ENCODE results near the gene TIMM44.
A peak's percentile ranks its signal among the peaks of the same experiment; 100 is the strongest.
"Not testable (repeated sequence)": the region's sequence is repeated elsewhere in the genome, so short reads cannot be mapped to it uniquely, and the experiment has no call there.

The TIMM44 gene

GRCh38 chr19:7955696-7956095 lies 12.2 kb upstream of the TIMM44 start:
- intact Hi-C loops (cut with DNase I) = no loop called here

GRCh38 chr19:7953576-7953975 lies 10.1 kb upstream of the TIMM44 start:
- intact Hi-C loops (cut with DNase I) = no loop called here
- DNase-seq = no peak

More at GRCh38 chr19:7955696-7956095, 12.2 kb upstream of the TIMM44 start:
- DNase-seq = peak in 1 of 10 donors; percentile 53

- intact Hi-C loops (cut with DNase I) = no loop called here
- DNase-seq = no peak
Observed at GRCh38 chr19:7953060-7953459, 9.6 kb upstream of the TIMM44 start.

GRCh38 chr19:7947939-7948338 lies 4.5 kb upstream of the TIMM44 start:
- intact Hi-C loops (cut with DNase I) = loop anchor here (10.0 kb wide), 1 partner anchor 207 kb away; no protein-coding TSS in a partner anchor
- DNase-seq = peak in 1 of 10 donors; percentile 5

- intact Hi-C loops (cut with DNase I) = loop anchor here (5.0 to 10.0 kb wide), 2 partner anchors 211 to 308 kb away; no protein-coding TSS in a partner anchor
- peak; percentile 71 to 97 (median 85) for DNase-seq
Observed at GRCh38 chr19:7944177-7944761, 803 bp upstream of the TIMM44 start.

DNA sequence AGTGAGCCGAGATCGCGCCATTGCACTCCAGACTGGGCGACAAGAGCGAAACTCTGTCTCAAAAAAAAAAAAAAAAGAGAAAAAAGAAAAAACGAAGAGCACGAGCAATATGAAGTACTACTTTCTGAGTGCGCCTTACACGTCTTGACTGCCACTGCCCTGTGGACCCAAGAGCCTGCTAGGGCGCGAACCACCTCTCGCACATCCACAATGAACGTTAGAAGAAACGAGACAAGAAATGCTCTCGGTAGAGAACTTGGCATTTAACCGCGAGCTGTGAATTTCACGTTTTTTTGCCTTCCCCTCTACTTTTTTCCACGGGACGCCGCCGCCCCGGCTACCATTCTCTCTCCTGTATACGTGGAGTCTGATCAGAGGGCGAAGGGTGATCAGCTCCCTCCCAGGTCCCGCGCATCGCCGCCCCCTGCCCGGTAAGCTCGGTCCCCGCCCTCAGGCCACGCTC lies 454 bp downstream of the TIMM44 start:
- intact Hi-C loops (cut with DNase I) = loop anchor here (1.0 to 10.0 kb wide), 3 partner anchors 62 to 309 kb away; partner anchors contain the start of gene ELAVL1
- DNase-seq = peak in 1 of 10 donors; percentile 62

GRCh38 chr19:7941895-7942596 lies 1.4 kb downstream of the TIMM44 start:
- intact Hi-C loops (cut with DNase I) = loop anchor here (5.0 to 10.0 kb wide), 2 partner anchors 213 to 310 kb away; no protein-coding TSS in a partner anchor
- DNase-seq = peak in 1 of 10 donors; percentile 33

DNA sequence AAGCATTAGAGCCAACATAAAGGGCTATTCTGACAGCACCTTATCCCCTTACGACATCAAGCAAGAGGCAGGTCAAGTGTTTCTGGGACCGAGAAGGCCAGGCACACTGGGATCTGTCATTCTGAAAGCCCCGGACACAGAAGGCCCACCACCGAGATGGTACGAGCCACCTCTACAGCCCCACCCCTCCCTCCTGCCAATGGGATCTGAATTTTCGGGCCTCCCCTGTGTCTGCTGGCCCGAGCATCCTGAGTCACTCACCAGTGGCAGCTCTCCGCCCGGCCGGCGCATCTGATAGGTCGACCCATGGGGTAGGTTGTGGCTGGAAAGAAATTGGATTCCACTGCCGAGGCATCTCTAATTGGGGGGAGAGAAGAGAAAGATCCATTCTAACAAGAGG lies 2.6 kb downstream of the TIMM44 start:
- peak in 1 of 10 donors; percentile 76 for DNase-seq
- intact Hi-C loops (cut with DNase I) = loop anchor here (5.0 to 10.0 kb wide), 2 partner anchors 214 to 311 kb away; no protein-coding TSS in a partner anchor

GRCh38 chr19:7934766-7935165 lies 8.7 kb downstream of the TIMM44 start:
- DNase-seq = peak in 1 of 10 donors; percentile 83
- intact Hi-C loops (cut with DNase I) = no loop called here

- DNase-seq = peak in 1 of 10 donors; percentile 71
- intact Hi-C loops (cut with DNase I) = no loop called here
Observed at GRCh38 chr19:7933828-7934725, 9.4 kb downstream of the TIMM44 start.

DNA sequence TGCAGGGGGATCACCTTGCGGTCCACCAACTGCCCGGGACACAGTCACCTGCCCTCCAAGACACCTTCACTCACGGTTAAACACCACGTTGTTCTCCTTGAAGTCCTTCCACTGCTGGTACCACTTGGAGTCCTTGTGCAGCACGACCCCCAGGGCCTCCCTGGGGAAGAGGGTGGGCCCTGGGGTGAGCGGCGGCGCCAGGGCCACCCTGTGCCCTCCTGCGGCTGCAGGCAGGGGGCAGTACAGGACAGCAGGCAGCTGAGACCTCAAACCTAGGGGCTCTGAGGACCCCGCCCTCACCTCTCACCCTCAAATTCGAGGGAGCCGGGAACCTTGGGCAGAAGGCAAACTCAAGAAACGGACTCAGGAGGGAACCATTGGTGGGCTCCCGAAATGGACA lies 10.1 kb downstream of the TIMM44 start:
- DNase-seq = peak in 1 of 10 donors; percentile 81
- intact Hi-C loops (cut with DNase I) = no loop called here

- DNase-seq = peak in 1 of 10 donors; percentile 66
- intact Hi-C loops (cut with DNase I) = no loop called here
Observed at GRCh38 chr19:7932930-7933300, 10.6 kb downstream of the TIMM44 start.

DNA sequence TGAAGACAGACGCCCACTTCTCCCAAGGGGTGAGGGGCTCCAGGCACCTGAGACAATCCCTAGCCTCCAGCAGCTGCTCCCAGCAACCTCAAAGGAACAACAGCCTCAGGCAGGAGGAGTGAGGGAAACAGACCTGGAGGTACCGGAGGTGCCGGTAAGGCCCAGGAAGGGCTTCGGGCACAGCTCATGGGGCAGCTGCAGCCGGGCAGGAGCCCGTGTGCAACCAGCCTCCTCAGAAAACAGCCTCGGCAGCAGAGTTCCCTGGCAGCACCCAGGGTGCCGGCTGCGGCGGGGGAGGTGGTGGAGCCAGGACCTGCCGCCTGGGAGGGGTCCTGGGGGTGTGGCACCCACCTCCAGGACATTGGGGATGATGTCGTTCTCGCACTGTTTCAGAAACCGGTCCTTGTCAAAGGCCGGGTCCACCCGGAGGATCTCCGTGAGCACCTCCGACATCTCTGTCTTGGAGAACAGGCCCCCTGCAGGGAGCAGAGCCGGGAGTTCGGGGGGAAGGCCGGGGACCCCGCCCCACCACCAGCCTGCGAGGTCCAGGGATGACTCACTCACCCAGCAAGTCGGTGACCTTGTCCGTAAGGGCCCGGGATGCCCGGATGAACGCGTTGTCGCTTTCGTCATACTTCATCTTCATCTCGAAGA lies 11.1 kb downstream of the TIMM44 start:
- intact Hi-C loops (cut with DNase I) = no loop called here
- peak in 1 of 10 donors; percentile 66 for DNase-seq

DNA sequence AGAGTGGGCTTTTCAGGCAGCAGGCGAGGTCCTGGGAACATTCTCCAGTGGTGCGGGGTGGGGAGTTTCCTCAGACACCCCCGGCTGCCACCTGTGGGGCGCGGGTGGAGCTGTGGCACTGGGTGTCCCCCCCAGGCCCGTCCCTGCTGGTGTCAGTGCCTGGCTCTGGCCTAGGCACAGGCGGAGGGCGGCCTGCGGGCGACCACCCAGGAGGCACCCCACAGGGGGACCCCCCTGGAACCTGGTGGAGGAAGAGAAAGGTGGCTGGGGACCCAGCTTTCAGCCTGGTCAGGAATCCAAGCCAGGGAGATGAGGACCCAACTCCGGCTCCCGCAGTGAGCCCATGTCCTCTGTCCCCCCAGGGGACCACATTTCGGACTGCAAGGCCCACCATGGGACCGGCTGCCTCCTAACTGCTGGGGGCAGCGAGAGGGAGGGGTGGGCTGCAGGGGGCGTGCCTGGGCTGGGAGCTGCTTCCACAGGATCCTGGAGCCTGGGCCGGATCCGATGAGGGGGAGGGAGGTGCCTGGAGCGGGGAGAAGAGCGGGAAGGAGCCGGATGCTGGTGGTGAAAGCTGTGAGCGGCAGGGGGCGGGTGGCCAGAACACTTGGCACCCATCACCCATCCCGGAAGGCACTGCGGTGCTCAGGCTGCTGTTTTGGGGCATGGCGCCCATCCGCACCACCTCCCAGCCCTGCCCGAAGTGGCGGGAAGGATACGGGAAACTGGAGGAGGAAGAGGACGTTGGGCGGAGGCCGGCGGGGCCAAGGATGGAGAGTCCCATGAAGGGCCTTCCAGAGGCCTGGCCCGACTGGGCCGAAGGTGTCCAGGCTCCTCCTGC lies 12.0 kb downstream of the TIMM44 start:
- peak in 6 of 10 donors; percentile 40 to 94 (median 60) for DNase-seq
- intact Hi-C loops (cut with DNase I) = no loop called here

DNA sequence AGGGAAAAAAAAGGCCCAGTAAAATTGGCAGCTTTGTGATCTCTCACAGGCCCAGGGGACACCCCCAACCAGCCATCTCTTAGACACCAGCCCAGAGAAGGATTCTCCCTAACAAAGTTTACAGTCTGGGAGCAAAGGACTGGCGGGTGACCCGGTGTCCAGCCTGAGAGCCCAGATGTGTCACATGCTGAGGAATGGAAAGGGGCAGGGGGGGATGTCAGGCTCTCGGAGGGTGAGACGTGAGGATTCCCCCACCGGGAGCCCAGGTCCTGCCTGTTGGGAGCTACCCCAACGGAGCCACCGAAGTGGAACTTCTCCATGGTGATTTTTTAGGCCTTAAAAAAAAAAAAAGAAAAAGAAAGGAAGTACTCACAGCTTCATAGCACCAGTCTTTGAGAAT lies 12.7 kb downstream of the TIMM44 start:
- intact Hi-C loops (cut with DNase I) = no loop called here
- peak in 1 of 10 donors; percentile 57 for DNase-seq

GRCh38 chr19:7930030-7930429 lies 13.4 kb downstream of the TIMM44 start:
- intact Hi-C loops (cut with DNase I); DNase-seq: not testable (repeated sequence)

DNA sequence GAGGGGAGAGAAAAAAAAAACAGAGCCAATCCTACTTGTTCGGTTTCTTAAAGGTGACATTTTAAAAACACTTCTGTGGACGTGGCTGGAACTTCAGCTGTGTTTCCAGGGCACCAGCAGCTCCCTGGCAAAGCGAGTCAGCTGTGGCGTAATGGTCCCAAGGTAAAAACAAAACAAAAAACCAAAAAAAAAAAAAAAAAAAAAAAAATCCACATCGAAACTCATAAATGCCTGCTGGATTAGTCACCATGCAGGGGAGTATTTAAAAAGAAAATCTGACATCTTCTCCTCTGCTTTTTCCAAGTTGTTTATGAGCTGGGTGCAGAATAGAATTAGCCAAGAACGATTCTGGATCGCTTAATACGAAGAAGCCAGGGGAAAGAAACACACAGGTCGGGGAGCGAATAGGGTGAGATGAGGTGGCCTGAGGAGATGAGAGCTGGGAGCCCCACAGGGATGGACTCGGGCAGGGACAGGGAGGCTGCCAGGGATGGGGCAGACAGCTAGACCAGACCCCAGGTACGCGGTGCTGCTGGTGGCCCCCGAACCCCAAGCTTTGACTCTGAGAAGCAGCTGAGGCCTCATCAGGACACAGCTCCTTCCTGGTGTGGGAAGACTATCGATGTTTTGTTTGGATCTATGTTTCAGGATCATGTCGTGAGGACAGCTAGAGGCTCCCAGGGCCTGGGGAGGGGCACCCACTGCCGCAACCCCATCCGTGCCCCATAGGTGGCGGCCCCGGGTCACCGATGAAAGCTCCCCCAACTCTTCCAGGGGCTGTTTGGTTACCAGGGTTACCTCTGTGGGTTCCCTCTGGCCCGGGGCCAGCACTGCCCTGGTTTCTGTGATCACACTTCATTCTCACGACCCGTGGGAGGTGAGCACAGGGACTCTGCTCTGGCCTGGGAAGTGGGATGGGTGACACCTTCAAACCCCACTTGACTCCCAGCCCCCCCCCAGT lies 14.4 kb downstream of the TIMM44 start:
- intact Hi-C loops (cut with DNase I) = no loop called here

DNA sequence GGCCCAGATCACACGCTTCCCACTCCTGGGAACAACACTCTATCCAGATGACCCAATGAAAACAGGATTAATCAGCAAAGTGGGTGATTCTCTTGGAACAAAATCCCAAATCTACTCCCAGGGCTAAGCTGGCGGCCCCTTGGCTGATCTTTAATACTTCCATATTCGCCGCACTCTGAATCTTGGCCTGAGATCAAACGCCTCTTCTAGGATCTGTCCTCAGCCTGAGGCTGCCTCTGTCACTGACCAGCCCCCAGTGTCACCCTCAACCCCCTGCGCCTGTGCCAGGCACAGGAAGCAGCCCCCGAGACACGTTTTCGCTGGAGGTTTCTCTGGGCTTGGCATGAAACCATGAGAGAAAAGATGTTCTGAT lies 15.1 kb downstream of the TIMM44 start:
- intact Hi-C loops (cut with DNase I) = no loop called here
- no peak for DNase-seq

More for the DNA sequence above, 14.4 kb downstream of the TIMM44 start:
- DNase-seq = peak in 2 of 10 donors; percentile 82 to 84
